HepG2 (cell line): Measurements from ENCODE around the gene NOL4L. TPM values are rescaled to one million over a fixed set of nuclear protein-coding genes. Genes with fewer than 3 reads are reported as not detected.

Experiments
- ERF ChIP-seq: IDR thresholded peaks from 2 replicates; pipeline ENCODE4 v1.6.1; 2018; ENCODE audit warnings: missing biosample characterization, missing genetic modification reagents
- ETV5 ChIP-seq: IDR thresholded peaks from 2 replicates; pipeline ENCODE4 v1.6.1; 2018; ENCODE audit warnings: missing biosample characterization, missing genetic modification reagents, inconsistent platforms, borderline replicate concordance
- HNRNPL ChIP-seq: fragments of 200-400 bp; formaldehyde crosslinking; IDR thresholded peaks from 2 replicates; pipeline ENCODE4 v1.6.1; 2017; ENCODE audit warnings: mild to moderate bottlenecking, low read depth, low read length
- HOXA5 ChIP-seq: sonication (generic); formaldehyde crosslinking; IDR thresholded peaks from 2 replicates; pipeline ENCODE4 v1.4.0; 2020; ENCODE audit warnings: missing genetic modification reagents
- MYC ChIP-seq: sonication (generic); formaldehyde crosslinking; IDR thresholded peaks from 2 replicates; pipeline ENCODE4 v1.9.0; 2021; ENCODE audit warnings: missing genetic modification reagents, borderline replicate concordance
- POLR2A ChIP-seq, 2 experiments: IDR thresholded peaks; 2 replicates each; pipeline ENCODE4 v1.6.1; 2011; ENCODE audit warnings: low read depth in 2 of 2, low read length in 2 of 2, mild to moderate bottlenecking in 1 of 2, moderate library complexity in 1 of 2; ENCODE audit not compliant: insufficient read depth in 1 of 2
- RXRA ChIP-seq: sonication (generic); formaldehyde crosslinking; IDR thresholded peaks from 2 replicates; pipeline ENCODE4 v1.5.1; 2020; ENCODE audit warnings: missing genetic modification reagents
- TP53 ChIP-seq: sonication (generic); formaldehyde crosslinking; conservative IDR thresholded peaks from 2 replicates; pipeline ENCODE4 v1.4.0; 2020; ENCODE audit warnings: missing genetic modification reagents
- ZNF160 ChIP-seq: sonication (generic); formaldehyde crosslinking; IDR thresholded peaks from 2 replicates; pipeline ENCODE4 v1.8.0; 2022; ENCODE audit warnings: mild to moderate bottlenecking, inconsistent platforms, missing genetic modification reagents
- ZNF225 ChIP-seq: sonication (generic); formaldehyde crosslinking; IDR thresholded peaks from 2 replicates; pipeline ENCODE4 v1.4.0; 2020; ENCODE audit warnings: mild to moderate bottlenecking, missing genetic modification reagents
- ZNF441 ChIP-seq: sonication (generic); formaldehyde crosslinking; IDR thresholded peaks from 2 replicates; pipeline ENCODE4 v1.7.0; 2021; ENCODE audit warnings: missing genetic modification reagents, borderline replicate concordance
- ZNF572 ChIP-seq: sonication (generic); formaldehyde crosslinking; IDR thresholded peaks from 2 replicates; pipeline ENCODE4 v1.5.1; 2020; ENCODE audit warnings: mild to moderate bottlenecking, missing genetic modification reagents
- ZNF737 ChIP-seq: sonication (generic); formaldehyde crosslinking; IDR thresholded peaks from 2 replicates; pipeline ENCODE4 v1.5.0; 2020; ENCODE audit warnings: missing genetic modification reagents, mild to moderate bottlenecking, borderline replicate concordance
- ZNF749 ChIP-seq: sonication (generic); formaldehyde crosslinking; IDR thresholded peaks from 2 replicates; pipeline ENCODE4 v1.8.0; 2022; ENCODE audit warnings: mild to moderate bottlenecking, missing genetic modification reagents, moderate library complexity, borderline replicate concordance
- polyA plus RNA-seq, 8 experiments: library from polyadenylated mRNA; depleted of rRNA in 3 of 8; stranded (reverse) in 7 of 8; unstranded in 1 of 8; fragments of >200 nt; fragmentation: Illumina TruSeq in 4 of 8; extraction: Trizol in 4 of 8; gene quantifications; 2 replicates each; pipeline versions ENCODE4 v1.2.1 to v1.2.3, GENCODE V29; 2011 to 2016; ENCODE audit warnings: low read depth in 4 of 8, missing spikeins in 1 of 8, mixed read lengths in 1 of 8; ENCODE audit not compliant: insufficient read depth in 1 of 8
- total RNA-seq, 5 experiments: library from RNA; depleted of rRNA; stranded (reverse); fragments of >200 nt; fragmentation: Illumina TruSeq; extraction: Trizol; gene quantifications; 2 replicates each; pipeline ENCODE4 v1.2.3, GENCODE V29; 2016; ENCODE audit warnings: low read depth in 1 of 5
- TF ChIP-seq, protein P1 (sequence below): sonication (generic); formaldehyde crosslinking; IDR thresholded peaks from 2 replicates; pipeline ENCODE4 v1.4.0; 2020; ENCODE audit warnings: mild to moderate bottlenecking, missing genetic modification reagents
- TF ChIP-seq, protein P2 (sequence below): sonication (generic); formaldehyde crosslinking; IDR thresholded peaks from 2 replicates; pipeline ENCODE4 v1.5.1; 2020; ENCODE audit warnings: missing genetic modification reagents, mild to moderate bottlenecking, borderline replicate concordance
- TF ChIP-seq, protein P3 (sequence below): sonication (generic); formaldehyde crosslinking; IDR thresholded peaks from 2 replicates; pipeline ENCODE4 v1.5.1; 2020; ENCODE audit warnings: mild to moderate bottlenecking, missing genetic modification reagents
- TF ChIP-seq, protein P4 (sequence below): sonication (generic); formaldehyde crosslinking; IDR thresholded peaks from 2 replicates; pipeline ENCODE4 v1.4.0; 2020; ENCODE audit warnings: mild to moderate bottlenecking, missing genetic modification reagents, borderline replicate concordance

Gene NOL4L
- total and polyA plus RNA-seq, 2 of the 13 experiments (the other 11 are each of a cell fraction or from before 2014, with no cell fraction given) = 16.6 to 35.4 TPM

DNA sequence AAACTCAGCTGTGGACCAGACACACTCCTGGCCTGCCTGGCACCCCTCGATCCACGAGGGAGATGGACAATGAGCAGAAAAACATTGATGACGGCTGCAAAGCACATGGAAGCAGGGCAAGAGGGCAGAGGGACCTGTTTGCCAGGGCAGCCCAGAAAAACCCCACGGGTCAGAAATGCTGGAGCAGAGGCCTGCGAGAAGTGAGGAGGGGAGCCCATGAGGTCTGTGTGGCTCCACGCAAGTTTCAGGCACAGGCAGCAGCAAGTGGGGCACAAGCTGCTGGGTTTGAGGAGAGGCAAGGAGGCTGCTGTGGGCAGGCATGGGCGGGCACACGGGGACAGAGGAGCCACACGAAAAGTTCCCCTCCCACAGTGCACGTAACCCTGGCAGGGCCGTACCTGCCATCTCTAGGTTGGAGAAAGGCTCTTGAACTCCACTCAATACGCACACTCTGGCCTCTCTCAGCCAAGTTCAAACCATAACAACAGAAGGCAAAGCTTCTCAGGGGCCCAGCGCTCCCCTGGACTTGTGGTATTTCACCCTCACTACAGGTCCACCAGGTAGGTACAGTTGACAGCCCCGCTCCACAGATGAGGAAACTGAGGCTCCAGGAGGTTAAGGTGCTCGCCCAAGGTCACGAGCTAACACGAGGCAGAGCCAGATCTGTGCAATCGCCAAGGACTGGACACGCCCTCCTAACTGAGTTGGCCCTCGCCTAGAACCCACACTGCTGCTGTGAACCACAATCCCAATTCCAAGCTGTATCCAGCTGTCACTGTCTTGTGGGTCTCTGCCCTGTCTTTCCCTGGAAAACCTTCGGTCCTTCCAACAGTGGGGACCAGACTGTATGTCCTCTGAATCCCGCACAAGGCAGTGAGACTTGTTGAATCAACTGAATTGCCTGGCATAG, 108.2 kb downstream of the NOL4L start (continued):
- TF ChIP-seq, protein P1, sequence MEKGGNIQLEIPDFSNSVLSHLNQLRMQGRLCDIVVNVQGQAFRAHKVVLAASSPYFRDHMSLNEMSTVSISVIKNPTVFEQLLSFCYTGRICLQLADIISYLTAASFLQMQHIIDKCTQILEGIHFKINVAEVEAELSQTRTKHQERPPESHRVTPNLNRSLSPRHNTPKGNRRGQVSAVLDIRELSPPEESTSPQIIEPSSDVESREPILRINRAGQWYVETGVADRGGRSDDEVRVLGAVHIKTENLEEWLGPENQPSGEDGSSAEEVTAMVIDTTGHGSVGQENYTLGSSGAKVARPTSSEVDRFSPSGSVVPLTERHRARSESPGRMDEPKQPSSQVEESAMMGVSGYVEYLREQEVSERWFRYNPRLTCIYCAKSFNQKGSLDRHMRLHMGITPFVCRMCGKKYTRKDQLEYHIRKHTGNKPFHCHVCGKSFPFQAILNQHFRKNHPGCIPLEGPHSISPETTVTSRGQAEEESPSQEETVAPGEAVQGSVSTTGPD = no peak
- no peak for TF ChIP-seq ZNF441 (CRISPR knock-in tag)
- no peak for TF ChIP-seq ZNF749 (CRISPR knock-in tag)
- TF ChIP-seq ZNF737 (CRISPR knock-in tag) = no peak
- TF ChIP-seq HOXA5 = no peak
- TF ChIP-seq TP53 (CRISPR knock-in tag) = no peak
- TF ChIP-seq, protein P2, sequence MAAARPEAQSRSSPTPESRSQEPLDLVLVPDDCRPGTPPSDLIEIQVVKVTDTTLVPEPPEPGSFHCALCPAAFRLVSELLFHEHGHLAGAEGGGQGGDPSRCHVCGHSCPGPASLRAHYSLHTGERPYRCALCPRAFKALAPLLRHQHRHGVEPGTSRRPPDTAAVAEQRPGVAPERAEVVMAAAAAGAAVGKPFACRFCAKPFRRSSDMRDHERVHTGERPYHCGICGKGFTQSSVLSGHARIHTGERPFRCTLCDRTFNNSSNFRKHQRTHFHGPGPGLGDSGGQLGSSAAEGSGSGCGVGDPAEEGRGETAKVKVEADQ (CRISPR knock-in tag) = 0 out of 2 replicates have a peak, but pooled peaks have one; percentile 25
- TF ChIP-seq ZNF572 = peak; percentile 76; the same call in 1 of the 2 replicates
- TF ChIP-seq, protein P3, sequence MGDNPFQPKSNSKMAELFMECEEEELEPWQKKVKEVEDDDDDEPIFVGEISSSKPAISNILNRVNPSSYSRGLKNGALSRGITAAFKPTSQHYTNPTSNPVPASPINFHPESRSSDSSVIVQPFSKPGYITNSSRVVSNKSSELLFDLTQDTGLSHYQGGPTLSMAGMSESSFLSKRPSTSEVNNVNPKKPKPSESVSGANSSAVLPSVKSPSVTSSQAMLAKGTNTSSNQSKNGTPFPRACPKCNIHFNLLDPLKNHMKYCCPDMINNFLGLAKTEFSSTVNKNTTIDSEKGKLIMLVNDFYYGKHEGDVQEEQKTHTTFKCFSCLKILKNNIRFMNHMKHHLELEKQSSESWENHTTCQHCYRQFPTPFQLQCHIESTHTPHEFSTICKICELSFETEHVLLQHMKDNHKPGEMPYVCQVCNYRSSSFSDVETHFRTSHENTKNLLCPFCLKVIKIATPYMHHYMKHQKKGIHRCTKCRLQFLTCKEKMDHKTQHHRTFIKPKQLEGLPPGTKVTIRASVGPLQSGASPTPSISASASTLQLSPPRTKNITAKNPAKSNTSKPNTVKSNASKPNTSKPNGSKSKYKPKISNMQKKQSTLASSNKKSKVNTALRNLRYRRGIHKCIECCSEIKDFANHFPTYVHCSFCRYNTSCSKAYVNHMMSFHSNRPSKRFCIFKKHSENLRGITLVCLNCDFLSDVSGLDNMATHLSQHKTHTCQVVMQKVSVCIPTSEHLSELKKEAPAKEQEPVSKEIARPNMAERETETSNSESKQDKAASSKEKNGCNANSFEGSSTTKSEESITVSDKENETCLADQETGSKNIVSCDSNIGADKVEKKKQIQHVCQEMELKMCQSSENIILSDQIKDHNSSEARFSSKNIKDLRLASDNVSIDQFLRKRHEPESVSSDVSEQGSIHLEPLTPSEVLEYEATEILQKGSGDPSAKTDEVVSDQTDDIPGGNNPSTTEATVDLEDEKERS (CRISPR knock-in tag) = no peak
- TF ChIP-seq HNRNPL = peak; percentile 66
- TF ChIP-seq ZNF225 = 0 out of 2 replicates have a peak, but pooled peaks have one; percentile 22
- peak; percentile 36; the same call in 1 of the 2 replicates for TF ChIP-seq ERF
- TF ChIP-seq POLR2A (IDR thresholded peaks at IDR 0.05; ENCODE audit: insufficient read depth in 1 of 2, low read depth in 2 of 2, low read length in 2 of 2) = 0 out of 4 replicates have a peak, but pooled peaks of 1 of the 2 experiments have one; percentile 13
- 0 out of 2 replicates have a peak, but pooled peaks have one; percentile 36 for TF ChIP-seq ZNF160 (CRISPR knock-in tag)
- 0 out of 2 replicates have a peak, but pooled peaks have one; percentile 10 for TF ChIP-seq ETV5 (CRISPR knock-in tag)
- TF ChIP-seq RXRA (CRISPR knock-in tag) = peak; percentile 10; the same call in 1 of the 2 replicates
- TF ChIP-seq MYC (CRISPR knock-in tag) = peak; percentile 56
- TF ChIP-seq, protein P4, sequence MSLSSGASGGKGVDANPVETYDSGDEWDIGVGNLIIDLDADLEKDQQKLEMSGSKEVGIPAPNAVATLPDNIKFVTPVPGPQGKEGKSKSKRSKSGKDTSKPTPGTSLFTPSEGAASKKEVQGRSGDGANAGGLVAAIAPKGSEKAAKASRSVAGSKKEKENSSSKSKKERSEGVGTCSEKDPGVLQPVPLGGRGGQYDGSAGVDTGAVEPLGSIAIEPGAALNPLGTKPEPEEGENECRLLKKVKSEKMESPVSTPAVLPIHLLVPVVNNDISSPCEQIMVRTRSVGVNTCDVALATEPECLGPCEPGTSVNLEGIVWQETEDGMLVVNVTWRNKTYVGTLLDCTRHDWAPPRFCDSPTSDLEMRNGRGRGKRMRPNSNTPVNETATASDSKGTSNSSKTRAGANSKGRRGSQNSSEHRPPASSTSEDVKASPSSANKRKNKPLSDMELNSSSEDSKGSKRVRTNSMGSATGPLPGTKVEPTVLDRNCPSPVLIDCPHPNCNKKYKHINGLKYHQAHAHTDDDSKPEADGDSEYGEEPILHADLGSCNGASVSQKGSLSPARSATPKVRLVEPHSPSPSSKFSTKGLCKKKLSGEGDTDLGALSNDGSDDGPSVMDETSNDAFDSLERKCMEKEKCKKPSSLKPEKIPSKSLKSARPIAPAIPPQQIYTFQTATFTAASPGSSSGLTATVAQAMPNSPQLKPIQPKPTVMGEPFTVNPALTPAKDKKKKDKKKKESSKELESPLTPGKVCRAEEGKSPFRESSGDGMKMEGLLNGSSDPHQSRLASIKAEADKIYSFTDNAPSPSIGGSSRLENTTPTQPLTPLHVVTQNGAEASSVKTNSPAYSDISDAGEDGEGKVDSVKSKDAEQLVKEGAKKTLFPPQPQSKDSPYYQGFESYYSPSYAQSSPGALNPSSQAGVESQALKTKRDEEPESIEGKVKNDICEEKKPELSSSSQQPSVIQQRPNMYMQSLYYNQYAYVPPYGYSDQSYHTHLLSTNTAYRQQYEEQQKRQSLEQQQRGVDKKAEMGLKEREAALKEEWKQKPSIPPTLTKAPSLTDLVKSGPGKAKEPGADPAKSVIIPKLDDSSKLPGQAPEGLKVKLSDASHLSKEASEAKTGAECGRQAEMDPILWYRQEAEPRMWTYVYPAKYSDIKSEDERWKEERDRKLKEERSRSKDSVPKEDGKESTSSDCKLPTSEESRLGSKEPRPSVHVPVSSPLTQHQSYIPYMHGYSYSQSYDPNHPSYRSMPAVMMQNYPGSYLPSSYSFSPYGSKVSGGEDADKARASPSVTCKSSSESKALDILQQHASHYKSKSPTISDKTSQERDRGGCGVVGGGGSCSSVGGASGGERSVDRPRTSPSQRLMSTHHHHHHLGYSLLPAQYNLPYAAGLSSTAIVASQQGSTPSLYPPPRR = 0 out of 2 replicates have a peak, but pooled peaks have one; percentile 35
- TF ChIP-seq, all 625 proteins: peak for 49
